ENCODE results near the gene NAA50.

The NAA50 gene

DNA sequence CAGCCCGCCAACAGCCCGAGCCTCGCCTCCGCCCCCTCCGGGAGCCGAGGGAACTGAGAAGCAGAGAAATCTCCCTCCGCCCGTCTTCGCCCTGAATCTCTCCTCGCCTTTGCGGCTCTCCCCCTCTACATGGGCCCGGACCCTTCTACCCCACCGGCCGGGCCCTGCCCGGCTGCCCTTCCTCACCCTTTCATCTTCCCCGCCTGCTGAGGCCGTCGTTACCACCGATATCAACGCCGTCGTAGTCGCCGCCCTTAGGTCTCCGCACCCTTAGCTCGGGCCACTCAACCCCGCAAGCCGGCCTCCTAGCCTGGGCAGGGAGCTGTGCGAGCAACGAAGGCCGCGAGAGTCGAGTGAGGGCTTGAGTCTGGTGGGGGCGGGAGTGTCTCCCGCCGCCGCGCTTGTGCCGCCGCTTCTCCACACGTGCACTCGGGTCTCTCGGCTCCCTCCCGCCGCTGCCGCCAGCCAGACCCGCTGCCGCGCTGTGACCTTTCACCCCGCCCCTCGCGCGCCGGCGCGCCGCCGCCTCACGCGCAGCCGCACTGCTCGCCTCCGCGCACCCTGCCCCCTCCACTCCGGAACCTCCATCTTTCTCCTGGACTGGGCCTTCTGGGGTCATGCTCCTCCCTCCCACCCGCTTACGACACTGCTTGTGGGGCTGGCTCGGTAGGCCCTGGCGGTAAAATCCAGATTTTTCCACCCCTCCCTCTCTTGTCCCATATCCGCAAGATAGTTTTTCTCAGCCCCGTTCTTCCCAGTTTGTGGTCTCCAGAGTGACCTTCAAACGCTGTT is at the start of gene NAA50:
Gene NAA50 (minus strand): TSS at position 494 of the 792 bp plus-strand sequence. CDS start 300 bp downstream, at position 194.
- Histone ChIP-seq H3K27ac (ENCODE audit: low read depth, low read length) (peak within 1 kb of the TSS; percentile 100), H3K79me2 (ENCODE audit: control insufficient read depth, insufficient read depth, low read length, unreplicated experiment) (peaks cover 83% of the 10 kb centered on the region), H3K4me3 (ENCODE audit: low read depth, low read length) (peak within 1 kb of the TSS; percentile 84), H2AFZ (ENCODE audit: low read length, unreplicated experiment) (peak within 1 kb of the TSS; percentile 77), H3K27me3 (ENCODE audit: insufficient read depth, low read length) (no peaks in the 10 kb centered on the region), H3K36me3 (ENCODE audit: insufficient read depth, low read length) (0 out of 2 replicates have a peak, but pooled peaks cover 7% of the 10 kb centered on the region), H3K4me1 (ENCODE audit: control insufficient read depth, insufficient read depth, low read length, unreplicated experiment) (peaks cover 41% of the 10 kb centered on the region)

DNA sequence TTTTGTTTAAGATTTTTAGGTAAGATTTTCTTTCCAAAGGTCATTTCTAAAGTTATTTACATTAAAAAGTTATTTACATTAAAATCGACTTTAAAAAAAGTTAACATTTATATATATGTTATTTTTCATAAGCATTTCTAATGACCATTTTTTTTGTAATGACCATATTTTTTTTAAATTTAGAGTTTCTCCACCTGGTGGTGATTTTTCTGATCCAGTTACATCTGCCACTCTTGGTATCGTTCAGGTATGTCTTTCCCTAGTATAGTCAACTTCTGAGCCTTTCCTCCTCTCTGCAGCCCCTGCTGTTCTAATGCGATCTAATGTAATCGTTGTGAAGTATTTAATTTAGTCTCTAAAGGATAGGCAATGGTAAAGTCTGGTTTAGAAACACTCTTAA is 49.6 kb upstream of the NAA50 start:
- Histone ChIP-seq H3K36me3 (ENCODE audit: insufficient read depth, low read length) (peaks cover 35% of the 10 kb centered on the region), H3K27ac (ENCODE audit: low read depth, low read length) (no peak overlapping the region), H3K27me3 (ENCODE audit: insufficient read depth, low read length) (no peaks in the 10 kb centered on the region), H3K79me2 (ENCODE audit: control insufficient read depth, insufficient read depth, low read length, unreplicated experiment) (no peaks in the 10 kb centered on the region), H2AFZ (ENCODE audit: low read length, unreplicated experiment) (no peak overlapping the region), H3K4me3 (ENCODE audit: low read depth, low read length) (no peak overlapping the region), H3K4me1 (ENCODE audit: control insufficient read depth, insufficient read depth, low read length, unreplicated experiment) (peaks cover 10% of the 10 kb centered on the region)

DNA sequence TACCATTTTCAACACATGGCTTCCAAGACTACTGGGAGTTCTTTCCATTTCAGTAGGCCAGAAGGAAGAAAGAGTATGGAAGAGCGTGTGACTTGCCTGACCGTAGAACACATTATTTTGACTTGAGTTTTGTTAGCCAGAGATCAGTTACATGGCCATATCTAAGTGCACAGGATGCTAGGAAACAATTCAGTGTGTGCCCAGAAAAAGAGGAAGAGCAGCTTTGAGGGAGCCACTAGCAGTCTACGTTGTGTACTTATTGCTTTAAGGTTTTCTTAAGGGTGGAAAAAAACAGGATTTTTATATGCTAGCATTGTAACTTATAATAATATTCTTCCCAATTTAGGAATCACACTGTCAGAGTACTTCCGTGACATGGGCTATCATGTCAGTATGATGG is 48.5 kb upstream of the NAA50 start:
- H3K27me3 ChIP-seq (ENCODE audit: insufficient read depth, low read length) = no peaks in the 10 kb centered on the region
- no peak overlapping the region for H3K4me3 ChIP-seq (ENCODE audit: low read depth, low read length)
- no peak overlapping the region for H2AFZ ChIP-seq (ENCODE audit: low read length, unreplicated experiment)
- H3K4me1 ChIP-seq (ENCODE audit: control insufficient read depth, insufficient read depth, low read length, unreplicated experiment) = peaks cover 16% of the 10 kb centered on the region
- H3K79me2 ChIP-seq (ENCODE audit: control insufficient read depth, insufficient read depth, low read length, unreplicated experiment) = no peaks in the 10 kb centered on the region
- H3K36me3 ChIP-seq (ENCODE audit: insufficient read depth, low read length) = peaks cover 33% of the 10 kb centered on the region
- H3K27ac ChIP-seq (ENCODE audit: low read depth, low read length) = no peak overlapping the region

DNA sequence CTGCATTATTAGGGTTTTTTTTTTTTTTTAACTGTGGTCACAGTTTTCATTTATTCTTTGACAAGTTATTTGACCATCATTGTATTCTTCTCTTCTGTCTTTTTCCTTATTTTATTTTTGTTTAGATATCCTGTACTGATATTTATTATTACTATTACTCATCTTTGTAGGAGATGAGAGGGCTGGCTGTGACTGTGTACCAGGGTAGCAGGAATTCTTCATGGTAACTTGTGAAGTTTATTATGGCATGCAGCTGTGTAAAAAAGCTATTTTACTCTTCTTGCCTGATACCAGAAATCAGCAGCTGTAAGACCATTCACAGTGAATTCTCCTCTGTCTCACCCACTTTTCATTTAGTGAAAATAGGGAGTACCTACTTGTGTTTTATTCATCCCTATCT is 45.3 kb upstream of the NAA50 start:
- Histone ChIP-seq H3K4me1 (ENCODE audit: control insufficient read depth, insufficient read depth, low read length, unreplicated experiment) (peaks cover 18% of the 10 kb centered on the region), H3K27me3 (ENCODE audit: insufficient read depth, low read length) (no peaks in the 10 kb centered on the region), H3K27ac (ENCODE audit: low read depth, low read length) (no peak overlapping the region), H3K4me3 (ENCODE audit: low read depth, low read length) (no peak overlapping the region), H3K36me3 (ENCODE audit: insufficient read depth, low read length) (peaks cover 18% of the 10 kb centered on the region), H3K79me2 (ENCODE audit: control insufficient read depth, insufficient read depth, low read length, unreplicated experiment) (no peaks in the 10 kb centered on the region), H2AFZ (ENCODE audit: low read length, unreplicated experiment) (no peak overlapping the region)

DNA sequence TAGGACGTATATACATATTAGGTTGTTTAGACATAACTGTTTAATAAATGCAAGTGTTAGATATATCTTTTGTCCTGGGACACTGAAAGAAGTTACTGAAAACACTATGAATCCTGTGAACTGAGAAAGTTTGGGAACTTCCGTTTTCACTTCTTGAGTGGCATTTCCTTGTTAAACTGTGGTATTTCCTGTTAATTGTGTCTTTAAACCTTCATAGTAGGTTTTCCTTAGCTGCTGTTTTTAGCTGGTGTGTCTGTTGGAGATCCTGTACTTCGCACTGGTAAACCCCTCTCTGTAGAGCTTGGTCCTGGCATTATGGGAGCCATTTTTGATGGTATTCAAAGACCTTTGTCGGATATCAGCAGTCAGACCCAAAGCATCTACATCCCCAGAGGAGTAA is 37.9 kb upstream of the NAA50 start:
- Histone ChIP-seq H3K27me3 (ENCODE audit: insufficient read depth, low read length) (no peaks in the 10 kb centered on the region), H3K79me2 (ENCODE audit: control insufficient read depth, insufficient read depth, low read length, unreplicated experiment) (no peaks in the 10 kb centered on the region), H3K27ac (ENCODE audit: low read depth, low read length) (peak overlapping the region; percentile 88), H3K4me3 (ENCODE audit: low read depth, low read length) (no peak overlapping the region), H3K36me3 (ENCODE audit: insufficient read depth, low read length) (no peaks in the 10 kb centered on the region; the same call in 1 of the 2 replicates), H2AFZ (ENCODE audit: low read length, unreplicated experiment) (peak overlapping the region; percentile 33), H3K4me1 (ENCODE audit: control insufficient read depth, insufficient read depth, low read length, unreplicated experiment) (peaks cover 16% of the 10 kb centered on the region)

DNA sequence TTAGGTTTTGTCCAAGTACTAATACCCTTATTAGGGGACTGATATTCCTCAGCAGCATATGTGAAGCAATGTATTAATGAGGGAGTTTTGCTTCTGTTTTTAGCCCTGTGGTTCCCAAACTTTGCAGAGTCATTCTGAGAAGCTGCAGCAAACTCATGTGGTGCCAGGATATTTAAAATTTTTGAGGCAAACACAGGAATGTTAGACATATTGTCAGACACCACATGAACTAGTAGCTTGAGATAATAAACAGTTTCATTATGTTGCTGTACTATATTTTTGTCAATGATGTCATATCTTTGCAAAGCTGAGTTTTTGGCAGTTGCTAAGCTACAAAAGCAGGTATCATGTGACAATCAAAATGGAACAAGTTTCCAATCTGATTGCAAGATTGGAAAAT is 37.4 kb upstream of the NAA50 start:
- Histone ChIP-seq H3K36me3 (ENCODE audit: insufficient read depth, low read length) (no peaks in the 10 kb centered on the region; the same call in 1 of the 2 replicates), H3K27ac (ENCODE audit: low read depth, low read length) (peak overlapping the region; percentile 88), H2AFZ (ENCODE audit: low read length, unreplicated experiment) (no peak overlapping the region), H3K27me3 (ENCODE audit: insufficient read depth, low read length) (no peaks in the 10 kb centered on the region), H3K4me1 (ENCODE audit: control insufficient read depth, insufficient read depth, low read length, unreplicated experiment) (peaks cover 16% of the 10 kb centered on the region), H3K4me3 (ENCODE audit: low read depth, low read length) (no peak overlapping the region), H3K79me2 (ENCODE audit: control insufficient read depth, insufficient read depth, low read length, unreplicated experiment) (no peaks in the 10 kb centered on the region)

DNA sequence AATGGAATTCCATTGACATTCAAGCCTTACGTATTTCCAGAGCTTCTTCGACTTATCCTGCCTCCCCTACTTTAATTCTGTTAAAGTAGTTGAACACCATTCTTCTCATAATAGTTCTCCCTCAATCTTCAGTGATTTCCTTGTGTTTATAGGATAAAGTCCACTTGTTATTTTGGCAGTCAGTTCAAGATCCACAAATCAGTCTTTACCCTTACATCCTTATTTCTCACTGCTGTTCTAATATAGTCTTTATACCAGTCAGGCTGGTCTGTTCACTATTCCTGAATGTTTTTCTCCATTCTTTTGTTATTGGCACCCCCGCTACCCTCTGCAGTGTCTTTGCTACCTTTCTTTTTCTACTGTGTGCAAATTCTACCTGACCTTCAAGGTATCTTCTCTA is 30.5 kb upstream of the NAA50 start:
- Histone ChIP-seq H3K27me3 (ENCODE audit: insufficient read depth, low read length) (no peaks in the 10 kb centered on the region), H3K27ac (ENCODE audit: low read depth, low read length) (no peak overlapping the region), H3K36me3 (ENCODE audit: insufficient read depth, low read length) (no peaks in the 10 kb centered on the region), H3K79me2 (ENCODE audit: control insufficient read depth, insufficient read depth, low read length, unreplicated experiment) (peaks cover 8% of the 10 kb centered on the region), H3K4me3 (ENCODE audit: low read depth, low read length) (no peak overlapping the region), H3K4me1 (ENCODE audit: control insufficient read depth, insufficient read depth, low read length, unreplicated experiment) (no peaks in the 10 kb centered on the region), H2AFZ (ENCODE audit: low read length, unreplicated experiment) (no peak overlapping the region)

DNA sequence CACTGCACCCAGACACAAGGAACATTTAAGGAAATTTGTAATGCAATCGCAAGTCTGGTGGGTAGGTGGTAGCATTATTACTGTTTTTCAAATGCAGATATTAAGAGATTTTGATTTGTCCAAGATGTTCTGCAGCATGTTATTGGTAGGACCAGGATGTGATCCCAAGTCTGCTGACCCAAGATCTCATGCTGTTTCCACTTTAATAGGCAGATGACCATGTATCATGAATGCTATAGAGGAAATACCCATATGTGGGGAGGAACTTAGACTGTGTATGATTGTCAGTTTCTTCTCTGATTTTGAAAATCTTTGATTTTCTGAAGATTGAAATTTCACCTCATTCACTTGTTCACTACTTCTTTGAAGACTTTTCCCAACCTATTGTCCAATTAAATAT is 29.5 kb upstream of the NAA50 start:
- Histone ChIP-seq H2AFZ (ENCODE audit: low read length, unreplicated experiment) (no peak overlapping the region), H3K4me3 (ENCODE audit: low read depth, low read length) (no peak overlapping the region), H3K36me3 (ENCODE audit: insufficient read depth, low read length) (no peaks in the 10 kb centered on the region), H3K79me2 (ENCODE audit: control insufficient read depth, insufficient read depth, low read length, unreplicated experiment) (peaks cover 8% of the 10 kb centered on the region), H3K27ac (ENCODE audit: low read depth, low read length) (no peak overlapping the region), H3K4me1 (ENCODE audit: control insufficient read depth, insufficient read depth, low read length, unreplicated experiment) (no peaks in the 10 kb centered on the region), H3K27me3 (ENCODE audit: insufficient read depth, low read length) (no peaks in the 10 kb centered on the region)

DNA sequence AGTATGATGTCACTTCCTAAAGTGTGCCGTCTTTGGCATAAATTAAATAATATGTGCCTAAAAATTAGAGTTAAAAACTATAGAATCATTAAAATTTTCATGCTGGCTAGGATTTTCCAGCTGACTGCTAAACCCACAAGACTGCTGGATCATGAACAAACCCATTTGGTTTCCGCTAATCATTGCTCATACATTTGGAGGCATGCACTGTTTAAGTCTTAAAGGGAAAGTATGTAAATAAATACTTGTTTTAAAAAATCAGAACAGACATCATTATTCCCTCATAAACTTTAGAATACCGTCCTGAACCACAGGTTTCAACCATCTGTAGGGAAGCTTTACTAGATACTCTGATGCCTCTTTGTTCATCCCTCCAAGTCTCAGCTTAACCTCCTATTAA is 27.3 kb upstream of the NAA50 start:
- Histone ChIP-seq H3K4me3 (ENCODE audit: low read depth, low read length) (no peak overlapping the region), H3K79me2 (ENCODE audit: control insufficient read depth, insufficient read depth, low read length, unreplicated experiment) (peaks cover 14% of the 10 kb centered on the region), H3K4me1 (ENCODE audit: control insufficient read depth, insufficient read depth, low read length, unreplicated experiment) (peaks cover 6% of the 10 kb centered on the region), H3K27ac (ENCODE audit: low read depth, low read length) (no peak overlapping the region), H3K36me3 (ENCODE audit: insufficient read depth, low read length) (no peaks in the 10 kb centered on the region), H2AFZ (ENCODE audit: low read length, unreplicated experiment) (no peak overlapping the region), H3K27me3 (ENCODE audit: insufficient read depth, low read length) (no peaks in the 10 kb centered on the region)

DNA sequence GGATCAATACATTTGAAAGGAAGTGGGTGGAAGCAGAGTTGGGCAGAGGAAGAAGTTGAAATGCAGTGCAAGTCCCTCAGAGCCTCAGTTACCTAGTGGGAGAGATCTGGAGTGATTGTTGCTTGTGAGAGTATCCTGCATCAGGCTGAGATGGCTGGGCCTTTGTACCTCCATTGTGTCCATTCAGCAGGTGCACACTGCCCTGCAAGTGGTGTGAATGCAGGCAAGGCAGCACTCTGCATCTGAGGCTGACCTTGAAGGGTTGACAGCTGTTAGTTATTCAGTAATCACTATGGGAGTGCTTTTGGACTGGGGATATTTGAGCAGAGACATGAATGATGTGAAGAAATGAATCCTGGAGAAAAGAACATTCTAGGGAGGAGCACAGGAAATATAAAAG is 25.9 kb upstream of the NAA50 start:
- Histone ChIP-seq H2AFZ (ENCODE audit: low read length, unreplicated experiment) (no peak overlapping the region), H3K79me2 (ENCODE audit: control insufficient read depth, insufficient read depth, low read length, unreplicated experiment) (peaks cover 13% of the 10 kb centered on the region), H3K4me3 (ENCODE audit: low read depth, low read length) (no peak overlapping the region), H3K27me3 (ENCODE audit: insufficient read depth, low read length) (no peaks in the 10 kb centered on the region), H3K27ac (ENCODE audit: low read depth, low read length) (no peak overlapping the region), H3K4me1 (ENCODE audit: control insufficient read depth, insufficient read depth, low read length, unreplicated experiment) (peaks cover 6% of the 10 kb centered on the region), H3K36me3 (ENCODE audit: insufficient read depth, low read length) (no peaks in the 10 kb centered on the region)

DNA sequence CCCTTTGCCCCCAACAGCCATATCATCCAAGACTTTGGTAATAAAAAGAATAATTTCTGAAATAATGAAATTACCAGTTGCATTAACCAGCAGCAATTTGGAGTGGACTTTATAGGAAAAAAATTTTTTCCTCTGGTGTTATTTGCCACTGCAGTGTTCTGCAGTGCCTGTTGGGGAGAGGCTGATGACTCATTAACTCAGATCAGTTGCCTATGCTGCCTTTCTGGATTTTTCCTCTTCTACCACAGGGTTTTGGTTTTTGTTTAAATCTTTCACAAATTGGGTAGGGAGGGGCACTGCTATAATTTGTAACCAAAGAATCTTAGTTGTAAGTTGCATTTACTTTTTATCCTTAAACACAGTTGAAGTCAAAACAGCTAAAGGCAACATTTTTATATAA is 23.5 kb upstream of the NAA50 start:
- Histone ChIP-seq H2AFZ (ENCODE audit: low read length, unreplicated experiment) (no peak overlapping the region), H3K27ac (ENCODE audit: low read depth, low read length) (no peak overlapping the region), H3K4me1 (ENCODE audit: control insufficient read depth, insufficient read depth, low read length, unreplicated experiment) (peaks cover 6% of the 10 kb centered on the region)

More for the DNA sequence above, 23.5 kb upstream of the NAA50 start:
- Histone ChIP-seq H3K79me2 (ENCODE audit: control insufficient read depth, insufficient read depth, low read length, unreplicated experiment) (peaks cover 10% of the 10 kb centered on the region), H3K27me3 (ENCODE audit: insufficient read depth, low read length) (no peaks in the 10 kb centered on the region), H3K4me3 (ENCODE audit: low read depth, low read length) (no peak overlapping the region), H3K36me3 (ENCODE audit: insufficient read depth, low read length) (no peaks in the 10 kb centered on the region)
